B cell (primary cell): Measurements from ENCODE around the gene PLA2G3.

Source experiments
- EZH2 ChIP-seq: IDR thresholded peaks from 2 replicates; pipeline ENCODE4 v1.6.1; 2012; ENCODE audit warnings: borderline replicate concordance, low read depth, mild to moderate bottlenecking, moderate library complexity, low read length; ENCODE audit not compliant: insufficient read depth, poor library complexity, severe bottlenecking
- TF ChIP-seq, protein P1 (sequence below): fragments of 200-600 bp; IDR thresholded peaks from one replicate; pipeline ENCODE4 v1.8.0; 2022; ENCODE audit warnings: antibody characterized with exemption, mild to moderate bottlenecking

DNA sequence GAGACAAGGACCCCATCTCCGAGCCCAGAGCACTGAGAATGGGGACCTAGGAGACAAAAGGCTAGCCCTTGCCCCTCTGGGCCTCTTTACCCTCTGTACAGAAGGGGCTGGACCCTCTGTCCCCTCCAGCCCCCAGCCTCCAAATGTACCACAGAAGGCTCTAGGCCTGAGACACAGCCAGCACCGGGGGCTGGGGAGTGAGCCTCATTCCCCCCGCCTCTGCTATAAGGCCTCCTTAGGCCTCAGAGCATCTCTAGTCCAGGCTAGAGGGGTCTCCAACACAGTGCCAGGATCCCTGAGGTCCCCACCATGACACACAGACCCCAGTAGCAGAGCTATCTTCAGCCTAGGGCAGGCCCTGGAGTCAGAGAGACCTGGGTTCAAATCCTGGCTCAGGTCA lies 54.4 kb downstream of the PLA2G3 start:
- no peak for TF ChIP-seq EZH2
- TF ChIP-seq, protein P1, sequence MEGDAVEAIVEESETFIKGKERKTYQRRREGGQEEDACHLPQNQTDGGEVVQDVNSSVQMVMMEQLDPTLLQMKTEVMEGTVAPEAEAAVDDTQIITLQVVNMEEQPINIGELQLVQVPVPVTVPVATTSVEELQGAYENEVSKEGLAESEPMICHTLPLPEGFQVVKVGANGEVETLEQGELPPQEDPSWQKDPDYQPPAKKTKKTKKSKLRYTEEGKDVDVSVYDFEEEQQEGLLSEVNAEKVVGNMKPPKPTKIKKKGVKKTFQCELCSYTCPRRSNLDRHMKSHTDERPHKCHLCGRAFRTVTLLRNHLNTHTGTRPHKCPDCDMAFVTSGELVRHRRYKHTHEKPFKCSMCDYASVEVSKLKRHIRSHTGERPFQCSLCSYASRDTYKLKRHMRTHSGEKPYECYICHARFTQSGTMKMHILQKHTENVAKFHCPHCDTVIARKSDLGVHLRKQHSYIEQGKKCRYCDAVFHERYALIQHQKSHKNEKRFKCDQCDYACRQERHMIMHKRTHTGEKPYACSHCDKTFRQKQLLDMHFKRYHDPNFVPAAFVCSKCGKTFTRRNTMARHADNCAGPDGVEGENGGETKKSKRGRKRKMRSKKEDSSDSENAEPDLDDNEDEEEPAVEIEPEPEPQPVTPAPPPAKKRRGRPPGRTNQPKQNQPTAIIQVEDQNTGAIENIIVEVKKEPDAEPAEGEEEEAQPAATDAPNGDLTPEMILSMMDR = no peak
